Adrenal gland (tissue), 12 donors: ENCODE results near the gene TLR7. TPM values are rescaled to one million over a fixed set of nuclear protein-coding genes. Genes with fewer than 3 reads are reported as not detected.
A peak's percentile ranks its signal among the peaks of the same experiment; 100 is the strongest.

Source experiments
- DNase-seq, 7 donors: peaks; one replicate each; pipeline ENCODE4 v3.0.0-alpha.2; 2019 to 2020
- H3K27ac ChIP-seq, 5 donors: fragments of 200-600 bp; sonication (generic) in 4 of 5; 1 replicate in 3 of 5; 2 replicates in 2 of 5; pipeline versions ENCODE4 v1.5.1 to v1.8.0; 2016 to 2020; ENCODE audit warnings: mild to moderate bottlenecking in 1 of 5
- H3K27me3 ChIP-seq: fragments of 200-600 bp; 2 replicates; pipeline ENCODE4 v1.8.0; 2021
- H3K36me3 ChIP-seq, 2 donors: fragments of 200-600 bp; replicated peaks in 1 of 2; 1 replicate in 1 of 2; 2 replicates in 1 of 2; pipeline versions ENCODE4 v1.5.1 to v1.8.0; 2018 to 2022
- H3K4me1 ChIP-seq, 2 donors: fragments of 200-600 bp; replicated peaks in 1 of 2; 1 replicate in 1 of 2; 2 replicates in 1 of 2; pipeline versions ENCODE4 v1.5.1 to v1.8.0; 2018 to 2021
- H3K4me3 ChIP-seq, 4 donors: fragments of 200-600 bp; sonication (generic) in 3 of 4; one replicate each; pipeline ENCODE4 v1.5.1; 2016 to 2018
- H3K9me3 ChIP-seq, 3 donors: fragments of 200-600 bp; sonication (generic) in 1 of 3; replicated peaks in 1 of 3; 1 replicate in 2 of 3; 2 replicates in 1 of 3; pipeline versions ENCODE4 v1.5.1 to v1.8.0; 2016 to 2021
- POLR2A ChIP-seq, 2 donors: fragments of 450-650 bp; IDR thresholded peaks; one replicate each; pipeline ENCODE4 v1.6.1; 2017; ENCODE audit warnings: antibody characterized with exemption in 2 of 2, mild to moderate bottlenecking in 2 of 2, moderate library complexity in 1 of 2
- WGBS, 4 donors: extraction: QIAGEN DNeasy Blood & Tissue Kit in 2 of 4; methylation state at CpG; one replicate each; pipeline versions ENCODE4 v1.1.5 to v1.1.7; 2013 to 2017; 5-methylcytosine and 5-hydroxymethylcytosine counted together
- intact Hi-C, 2 donors: fragments of 100-400 bp; cut with DNase I; formaldehyde crosslinking; loops; one replicate each; pipeline versions ENCODE4 v1.14.1 to v1.15.0; 2022 to 2023
- polyA plus RNA-seq, 3 donors: library from polyadenylated mRNA; stranded (reverse); fragments of 200-250 nt in 2 of 3; fragments of 350-450 nt in 1 of 3; fragmentation: Illumina TruSeq in 1 of 3; extraction: RNeasy Lipid Tissue Mini Kit (QIAGEN cat#74804) in 1 of 3; gene quantifications; one replicate each; pipeline ENCODE4 v1.2.3, GENCODE V29; 2013 to 2014
- total RNA-seq, 9 donors: library from RNA; depleted of rRNA in 4 of 9; stranded (reverse); fragments of >200 nt in 4 of 9; fragments of 120-200 nt in 1 of 9; fragmentation: NEBNext Ultra II Directional in 1 of 9; extraction: Animal tissue kit (Norgen Biotek cat#: 25700) in 1 of 9; gene quantifications; one replicate each; pipeline versions ENCODE4 v1.1.0 to v1.2.4, GENCODE V29; 2013 to 2023
- TF ChIP-seq, protein P1 (sequence below), 6 experiments: fragments of 450-650 bp in 4 of 6; fragments of 200-600 bp in 2 of 6; sonication (generic) in 1 of 6; IDR thresholded peaks; 1 replicate in 5 of 6; 2 replicates in 1 of 6; pipeline versions ENCODE4 v1.5.1 to v1.8.0; 2016 to 2021; ENCODE audit warnings: antibody characterized with exemption in 6 of 6, mild to moderate bottlenecking in 2 of 6, moderate library complexity in 1 of 6
- donor health status: healthy with polysubstance abuse.
- donor health status: Bipolar disorder and iron deficiency.
- donor health status: DM: yes; HTN: yes; CAD: no.
- donor health status: DM: no; HTN: no; CAD: no.
- donor health status: DM: no; HTN: no; CAD: no.
- donor health status: DM: yes; HTN: yes; CAD: no.

The TLR7 gene
- total and polyA plus RNA-seq, 12 donors, result 0.18 to 4.0 (median 2.2) TPM

DNA sequence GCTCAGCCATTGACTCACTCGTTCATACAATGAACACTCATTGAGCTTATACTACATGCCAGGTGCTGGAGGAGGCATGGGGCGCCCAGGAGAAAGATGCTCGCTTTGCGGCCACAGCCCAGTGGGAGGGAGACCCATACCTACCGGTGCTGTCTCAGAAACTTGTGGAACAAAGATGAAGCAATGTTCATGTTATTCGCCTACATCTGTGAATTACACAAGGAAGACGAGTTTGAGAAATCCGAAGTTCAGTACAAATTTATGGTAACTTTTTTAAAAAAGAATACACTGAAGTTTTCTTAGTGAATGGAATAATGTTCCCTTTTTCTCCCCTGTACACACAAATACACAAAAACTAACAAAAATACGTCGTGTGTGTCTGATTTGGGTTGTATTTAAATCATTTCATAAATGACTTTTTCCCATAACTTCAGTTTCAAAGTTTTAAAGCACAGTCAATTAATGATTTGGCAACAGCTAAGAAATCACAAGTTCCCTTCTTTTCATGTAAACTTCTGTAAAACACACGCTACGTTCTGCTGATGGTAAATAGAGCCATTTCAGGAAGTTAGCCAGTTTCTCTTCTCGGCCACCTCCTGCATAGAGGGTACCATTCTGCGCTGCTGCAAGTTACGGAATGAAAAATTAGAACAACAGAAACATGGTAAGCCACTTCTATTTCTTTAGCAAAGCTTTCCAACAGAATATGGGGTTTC lies 39.3 kb downstream of the TLR7 start, which contains the start of gene TLR8:
Gene TLR8 (plus strand): TSS at position 575 of the 716 bp plus-strand sequence. CDS start 87 bp downstream, at position 662.
- DNase-seq, result no peak
- TF ChIP-seq POLR2A (IDR thresholded peaks at IDR 0.05), result no peak
- TF ChIP-seq, protein P1, sequence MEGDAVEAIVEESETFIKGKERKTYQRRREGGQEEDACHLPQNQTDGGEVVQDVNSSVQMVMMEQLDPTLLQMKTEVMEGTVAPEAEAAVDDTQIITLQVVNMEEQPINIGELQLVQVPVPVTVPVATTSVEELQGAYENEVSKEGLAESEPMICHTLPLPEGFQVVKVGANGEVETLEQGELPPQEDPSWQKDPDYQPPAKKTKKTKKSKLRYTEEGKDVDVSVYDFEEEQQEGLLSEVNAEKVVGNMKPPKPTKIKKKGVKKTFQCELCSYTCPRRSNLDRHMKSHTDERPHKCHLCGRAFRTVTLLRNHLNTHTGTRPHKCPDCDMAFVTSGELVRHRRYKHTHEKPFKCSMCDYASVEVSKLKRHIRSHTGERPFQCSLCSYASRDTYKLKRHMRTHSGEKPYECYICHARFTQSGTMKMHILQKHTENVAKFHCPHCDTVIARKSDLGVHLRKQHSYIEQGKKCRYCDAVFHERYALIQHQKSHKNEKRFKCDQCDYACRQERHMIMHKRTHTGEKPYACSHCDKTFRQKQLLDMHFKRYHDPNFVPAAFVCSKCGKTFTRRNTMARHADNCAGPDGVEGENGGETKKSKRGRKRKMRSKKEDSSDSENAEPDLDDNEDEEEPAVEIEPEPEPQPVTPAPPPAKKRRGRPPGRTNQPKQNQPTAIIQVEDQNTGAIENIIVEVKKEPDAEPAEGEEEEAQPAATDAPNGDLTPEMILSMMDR (IDR thresholded peaks at IDR 0.05), result no peak
- no peak within 1 kb of the TSS for H3K27ac ChIP-seq
- 74 to 79% (median 76%) methylated on average over 15 of the region's 15 CpGs for WGBS, 4 donors
- H3K27me3 ChIP-seq, result peaks cover 4% of the 10 kb centered on the region
- H3K36me3 ChIP-seq, result no peaks in the 10 kb centered on the region
- intact Hi-C loops, result no loop called here
- H3K9me3 ChIP-seq, result no peaks in the 10 kb centered on the region
- no peaks in the 10 kb centered on the region for H3K4me1 ChIP-seq
- H3K4me3 ChIP-seq, result no peak within 1 kb of the TSS

DNA sequence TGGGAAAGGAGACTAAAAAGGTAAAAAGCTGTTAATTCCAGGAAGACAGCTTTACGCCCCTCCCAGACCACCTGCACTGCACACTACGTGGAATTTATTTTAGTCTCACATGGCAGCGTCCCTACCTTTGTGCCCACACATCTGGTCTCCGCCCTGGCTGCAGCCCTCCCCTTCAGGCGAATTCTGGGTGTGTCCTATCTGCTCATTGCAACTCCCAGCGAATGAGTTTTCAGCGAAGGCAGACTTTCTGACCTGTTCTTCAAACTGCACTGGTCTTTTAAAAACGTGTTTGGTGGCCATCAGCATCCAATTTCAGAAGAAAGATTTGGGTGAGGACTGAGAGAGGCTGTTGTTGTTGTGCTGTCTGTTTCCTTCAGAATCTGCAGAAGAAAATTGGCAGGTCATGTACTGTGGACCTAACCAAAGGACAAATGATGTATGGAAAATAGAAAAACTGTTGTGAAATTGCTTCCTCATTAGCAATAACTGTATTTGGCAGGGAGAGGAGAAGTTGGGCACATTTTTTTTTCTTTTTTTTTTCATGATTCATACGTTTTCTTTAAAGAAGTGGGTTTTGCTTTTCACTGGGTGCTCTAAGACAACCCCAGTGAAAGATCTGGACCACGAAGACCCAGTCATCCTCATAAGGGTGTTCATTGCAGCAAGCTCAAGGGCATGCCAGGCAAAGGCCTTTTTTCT lies 43.7 kb downstream of the TLR7 start:
- Histone ChIP-seq H3K27ac (peak overlapping the region in 1 of 5 donors; percentile 32), H3K36me3 (no peaks in the 10 kb centered on the region), H3K9me3 (no peaks in the 10 kb centered on the region), H3K4me1 (no peaks in the 10 kb centered on the region), H3K27me3 (peaks cover 6% of the 10 kb centered on the region), H3K4me3 (no peak overlapping the region)
- intact Hi-C loops, result no loop called here
- DNase-seq, result no peak
- TF ChIP-seq POLR2A (IDR thresholded peaks at IDR 0.05), result no peak
- TF ChIP-seq, protein P1 (IDR thresholded peaks at IDR 0.05), result no peak
- WGBS, 4 donors, result 46 to 69% (median 54%) methylated on average over 10 of the region's 10 CpGs

DNA sequence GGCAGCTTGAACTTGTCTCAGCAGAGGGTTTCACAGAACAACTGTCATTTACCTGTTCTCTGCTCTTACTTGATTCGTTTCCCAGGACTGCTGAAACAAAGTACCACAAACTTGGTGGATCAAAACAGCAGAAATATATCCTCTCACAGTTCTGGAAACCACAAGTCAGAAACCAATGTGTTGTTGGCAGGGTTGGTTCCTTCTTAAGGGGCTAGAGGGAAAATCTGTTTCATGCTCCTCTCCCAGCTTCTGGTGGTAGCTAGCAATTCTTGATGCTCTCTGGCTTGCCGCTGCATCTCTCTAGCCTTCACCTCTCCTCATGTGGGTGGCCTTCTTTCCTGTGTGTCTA lies 44.2 kb downstream of the TLR7 start:
- Histone ChIP-seq H3K27me3 (peaks cover 9% of the 10 kb centered on the region), H3K27ac (peak overlapping the region in 1 of 5 donors; percentile 32), H3K36me3 (no peaks in the 10 kb centered on the region), H3K4me3 (no peak overlapping the region), H3K4me1 (no peaks in the 10 kb centered on the region), H3K9me3 (no peaks in the 10 kb centered on the region)
- intact Hi-C loops, result no loop called here
- WGBS, 4 donors, result 65 to 81% (median 72%) methylated on average over 2 of the region's 2 CpGs
- DNase-seq, result no peak
- TF ChIP-seq, protein P1 (IDR thresholded peaks at IDR 0.05), result no peak
- TF ChIP-seq POLR2A (IDR thresholded peaks at IDR 0.05), result no peak

DNA sequence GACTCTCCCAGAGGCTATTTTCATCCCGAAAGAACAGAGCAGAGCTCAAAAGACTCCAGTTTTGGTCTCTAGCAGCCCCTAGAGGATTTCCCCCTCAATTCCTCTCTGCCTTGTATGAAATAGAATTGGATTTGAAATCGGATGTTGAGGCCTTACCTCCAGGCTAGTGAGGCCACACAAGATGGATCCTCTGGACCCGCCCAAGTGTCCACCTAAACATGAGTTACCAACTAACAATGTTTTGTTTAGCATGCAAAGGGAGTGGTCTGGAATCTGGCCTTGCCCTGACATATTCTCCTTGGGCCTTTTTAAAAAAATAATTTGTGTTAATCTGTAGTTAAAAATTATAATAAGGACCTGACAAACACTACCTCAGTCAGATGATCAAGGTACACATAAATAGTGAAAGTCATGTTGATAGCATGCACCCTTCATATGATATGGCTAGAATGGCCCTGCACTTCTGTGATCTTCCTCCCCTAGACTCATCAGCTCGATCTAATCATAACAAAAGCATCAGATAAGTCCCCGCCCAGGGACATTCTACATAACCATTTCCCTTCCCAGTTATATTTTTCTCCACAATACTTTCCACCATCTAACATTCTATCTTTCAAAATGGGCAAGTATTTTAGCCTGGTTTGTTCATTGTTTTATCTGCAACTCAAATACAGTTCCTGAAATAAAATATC lies 46.1 kb downstream of the TLR7 start:
- H3K9me3 ChIP-seq, result no peaks in the 10 kb centered on the region
- H3K36me3 ChIP-seq, result no peaks in the 10 kb centered on the region
- DNase-seq, result no peak
- no peak overlapping the region for H3K4me3 ChIP-seq
- H3K27me3 ChIP-seq, result peaks cover 16% of the 10 kb centered on the region
- H3K4me1 ChIP-seq, result no peaks in the 10 kb centered on the region
- intact Hi-C loops, result no loop called here
- WGBS, 4 donors, result 57 to 79% (median 70%) methylated on average over 5 of the region's 5 CpGs
- H3K27ac ChIP-seq, result no peak overlapping the region
- TF ChIP-seq, protein P1 (IDR thresholded peaks at IDR 0.05), result no peak
- no peak for TF ChIP-seq POLR2A (IDR thresholded peaks at IDR 0.05)
